NCI-H187 (cell line): ENCODE measurements around the gene TRIM37.

ENCODE experiments used
- DNase-seq, 2 experiments: peaks; one replicate each; lab custom pipeline; 2025; lab: John Stamatoyannopoulos, UW

TRIM37 gene

GRCh38 chr17:59030811-59031210, 75.9 kb downstream of the TRIM37 start:
- no peak for DNase-seq

GRCh38 chr17:59028328-59028727, 78.4 kb downstream of the TRIM37 start:
- no peak for DNase-seq

DNA sequence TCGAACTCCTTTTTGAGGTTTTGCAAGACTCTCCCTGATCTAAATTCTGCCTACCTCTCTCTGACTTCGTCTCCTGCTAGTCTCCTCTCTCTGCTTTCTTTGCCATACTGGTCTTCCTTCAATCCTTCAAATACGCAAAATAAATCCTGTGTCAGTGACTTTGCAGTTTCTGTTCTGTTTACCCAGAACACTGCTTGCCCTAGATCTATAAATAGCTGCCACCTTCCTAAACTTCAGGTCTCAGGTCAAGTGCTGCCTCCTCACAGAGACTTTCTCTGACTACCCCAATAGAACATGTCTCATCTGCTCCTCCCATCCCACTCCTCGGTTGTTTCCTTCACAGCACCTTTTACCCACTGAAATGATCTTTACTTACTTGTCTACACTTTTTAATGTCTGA, 78.9 kb downstream of the TRIM37 start:
- no peak for DNase-seq

DNA sequence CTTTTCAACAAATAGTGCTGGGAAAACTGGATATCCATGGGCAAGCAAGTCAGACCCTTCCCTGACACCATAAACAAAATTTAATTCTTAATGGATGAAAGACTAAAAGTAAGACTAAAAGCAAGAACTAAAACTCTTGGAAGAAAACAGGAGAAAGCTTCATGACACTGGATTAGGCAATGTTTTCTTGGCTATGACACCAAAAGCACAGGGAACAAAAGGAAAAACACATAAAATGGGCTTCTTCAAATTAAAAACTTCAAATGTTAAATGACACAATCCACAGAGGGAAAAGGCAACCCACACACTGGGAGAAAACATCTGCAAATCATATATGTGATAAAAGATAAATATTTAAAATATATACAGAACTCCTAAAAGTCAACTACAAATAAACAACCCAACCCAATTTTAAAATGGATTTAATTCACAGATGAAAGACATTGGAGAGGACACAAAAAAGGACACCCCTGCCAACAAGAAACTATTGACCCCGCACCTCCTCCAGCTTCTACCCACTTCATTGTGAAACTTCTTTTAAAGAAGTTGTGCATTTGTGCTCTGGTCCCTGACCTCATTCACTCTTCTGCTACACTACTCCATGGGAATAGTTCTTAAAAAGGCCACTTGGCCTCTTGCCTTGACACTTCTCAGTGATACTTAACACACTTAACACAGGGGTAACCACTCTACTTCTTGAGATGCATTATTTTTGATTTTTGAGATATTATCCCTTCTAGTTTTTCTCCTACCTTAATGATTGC, 80.3 kb downstream of the TRIM37 start:
- no peak for DNase-seq

- DNase-seq: no peak
These were observed 81.8 kb downstream of the TRIM37 start for GRCh38 chr17:59024916-59025315.

- no peak for DNase-seq
These were observed 88.7 kb downstream of the TRIM37 start for GRCh38 chr17:59018019-59018418.

GRCh38 chr17:59011975-59012374, 94.7 kb downstream of the TRIM37 start:
- no peak for DNase-seq

DNA sequence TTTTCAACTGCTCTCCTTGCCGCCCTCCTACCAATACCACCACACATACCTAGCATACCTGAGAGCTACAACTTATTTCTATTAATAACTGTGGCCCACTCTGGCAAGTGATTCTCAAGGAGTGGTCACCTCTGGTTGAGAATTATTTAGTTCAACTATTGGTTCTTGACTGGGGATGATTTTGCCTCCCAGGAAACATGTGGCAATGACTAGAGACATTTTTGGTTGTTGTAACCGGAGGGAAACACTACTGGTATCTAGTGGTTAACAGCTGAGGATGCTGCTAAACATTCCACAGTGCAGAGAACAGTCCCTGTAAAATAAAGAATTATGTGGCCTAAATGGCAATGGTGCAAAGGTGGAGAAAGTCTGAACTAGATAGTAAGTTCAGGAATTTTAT, 96.7 kb downstream of the TRIM37 start:
- DNase-seq: no peak

DNA sequence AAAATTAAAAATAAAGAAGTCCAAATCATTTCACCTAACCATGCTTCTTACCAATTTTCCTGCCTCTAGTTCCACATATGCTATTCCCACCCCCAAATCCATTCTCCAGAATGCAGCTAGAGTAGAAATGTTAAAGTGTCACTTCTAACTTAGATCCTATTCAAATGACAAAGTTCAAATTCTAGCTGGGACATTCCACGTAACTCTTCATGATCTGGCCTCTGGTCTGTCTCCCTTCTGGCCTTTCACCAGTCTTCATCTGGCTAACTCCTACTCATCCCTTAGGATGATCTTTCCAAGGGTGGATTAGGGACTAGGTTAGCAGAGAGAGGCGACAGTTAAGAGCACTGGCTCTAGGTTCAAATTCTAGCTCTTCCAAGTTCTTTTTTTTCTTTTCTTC, 97.9 kb downstream of the TRIM37 start:
- no peak for DNase-seq

DNA sequence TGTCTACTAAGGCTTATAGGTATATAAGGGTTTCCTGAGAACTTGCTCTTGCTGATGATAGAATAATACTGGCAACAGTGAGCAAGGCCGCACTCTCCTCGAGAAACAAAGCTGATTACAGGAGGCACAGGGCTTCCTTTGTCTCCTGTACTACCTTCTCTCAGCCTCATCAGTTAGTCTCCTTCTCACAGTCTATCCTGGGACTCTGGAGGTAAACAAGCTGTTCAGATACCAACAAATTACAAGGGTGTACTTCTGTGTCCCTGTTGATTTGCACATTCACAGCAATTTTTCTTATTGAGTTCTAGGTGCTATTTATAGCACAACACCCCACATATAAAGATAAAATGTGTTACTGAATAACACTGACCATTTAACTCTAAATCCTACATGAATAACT, 98.7 kb downstream of the TRIM37 start:
- no peak for DNase-seq

- peak; percentile 1 to 16 for DNase-seq
These were observed 102.2 kb downstream of the TRIM37 start for GRCh38 chr17:59004338-59005111.

- no peak for DNase-seq
These were observed 102.8 kb downstream of the TRIM37 start for GRCh38 chr17:59003860-59004259.

DNA sequence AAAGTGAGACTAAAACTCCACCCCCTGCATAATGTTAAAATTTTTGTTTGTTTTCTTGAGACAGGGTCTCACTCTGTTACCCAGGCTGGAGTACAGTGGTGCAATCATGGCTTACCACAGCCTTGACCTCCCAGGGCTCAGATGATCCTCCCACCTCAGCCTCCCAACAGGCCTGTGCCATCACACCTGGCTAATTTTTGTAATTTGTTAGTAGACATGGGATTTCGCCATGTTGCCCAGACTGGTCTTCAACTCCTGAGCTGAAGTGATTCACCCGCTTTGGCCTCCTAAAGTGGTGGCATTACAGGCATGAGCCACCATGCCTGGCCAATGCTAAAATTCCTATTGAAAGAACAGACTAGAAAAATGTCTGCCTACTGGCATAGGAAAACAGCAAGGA, 103.8 kb downstream of the TRIM37 start:
- DNase-seq: no peak

DNA sequence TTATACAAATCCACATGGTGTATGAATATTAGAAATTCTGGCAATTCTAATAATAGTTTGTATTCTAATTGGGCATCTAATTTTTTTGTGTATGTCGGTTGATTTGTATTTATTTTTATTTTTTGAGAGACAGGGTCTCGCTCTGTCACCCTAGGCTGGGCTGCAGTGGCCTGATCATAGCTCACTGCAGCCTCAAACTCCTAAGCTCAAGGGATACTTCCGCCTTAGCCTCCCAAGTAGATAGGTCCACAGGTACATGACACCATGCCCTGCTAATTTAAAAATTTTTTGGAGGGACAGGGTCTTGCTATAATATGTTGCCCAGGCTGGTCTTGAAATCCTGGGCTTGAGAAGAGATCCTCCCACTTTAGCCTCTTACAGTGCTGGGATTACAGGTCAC, 104.6 kb downstream of the TRIM37 start:
- DNase-seq: no peak

- DNase-seq: no peak
These were observed 105.4 kb downstream of the TRIM37 start for GRCh38 chr17:59001158-59001814.

GRCh38 chr17:59000022-59000421, 106.7 kb downstream of the TRIM37 start:
- DNase-seq: no peak

DNA sequence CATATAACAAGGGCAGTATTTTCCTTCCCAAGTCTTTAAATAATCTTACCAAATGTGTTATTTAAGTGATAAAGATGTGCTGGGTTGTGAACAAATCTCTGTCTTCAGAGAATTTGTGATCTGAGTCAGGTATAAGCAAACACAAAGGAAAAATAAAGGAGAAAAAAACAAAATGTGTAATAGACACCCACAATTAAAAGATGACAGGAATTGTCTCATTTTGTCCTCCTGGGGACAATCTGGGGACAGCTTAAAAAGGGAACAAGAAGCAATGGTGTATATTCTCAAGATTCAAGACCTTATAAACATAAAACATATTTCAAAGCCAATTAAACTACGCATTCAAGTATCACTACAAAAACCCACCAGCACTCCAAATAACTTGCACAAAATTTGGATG, 107.2 kb downstream of the TRIM37 start:
- no peak for DNase-seq

- DNase-seq: no peak
These were observed 107.8 kb downstream of the TRIM37 start for GRCh38 chr17:58998871-58999270.

GRCh38 chr17:58997756-58998553, 108.7 kb downstream of the TRIM37 start:
- no peak for DNase-seq

GRCh38 chr17:58996968-58997367, 109.7 kb downstream of the TRIM37 start:
- no peak for DNase-seq

- DNase-seq: no peak
These were observed 111.3 kb downstream of the TRIM37 start for GRCh38 chr17:58995247-58995940.

DNA sequence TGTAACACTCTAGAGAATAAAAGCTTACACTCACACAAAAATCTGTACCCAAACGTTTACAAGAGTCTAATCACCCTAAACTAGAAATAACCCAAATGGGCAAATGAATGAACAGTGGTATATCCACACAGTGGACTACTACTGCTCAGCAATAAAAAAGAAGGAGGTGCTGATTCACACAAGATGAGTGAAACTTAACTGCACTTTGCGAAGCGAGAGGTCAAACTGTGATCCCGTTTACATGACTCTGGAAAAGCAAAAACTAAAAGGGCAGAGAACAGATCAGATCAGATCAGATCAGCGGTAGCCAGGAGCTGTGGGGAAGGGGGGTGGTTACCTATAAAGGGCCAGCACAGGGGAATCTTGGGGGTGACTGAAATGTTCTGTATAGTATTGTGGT, 113.4 kb downstream of the TRIM37 start:
- no peak for DNase-seq
